GM18861 (cell line): Measurements from ENCODE around the gene CACNA1G.

Source experiments
- ATAC-seq: cut with Tn5 transposase; IDR thresholded peaks from one replicate; pipeline ENCODE4 v1.9.1; 2021; ENCODE audit not compliant: unreplicated experiment

CACNA1G gene

DNA sequence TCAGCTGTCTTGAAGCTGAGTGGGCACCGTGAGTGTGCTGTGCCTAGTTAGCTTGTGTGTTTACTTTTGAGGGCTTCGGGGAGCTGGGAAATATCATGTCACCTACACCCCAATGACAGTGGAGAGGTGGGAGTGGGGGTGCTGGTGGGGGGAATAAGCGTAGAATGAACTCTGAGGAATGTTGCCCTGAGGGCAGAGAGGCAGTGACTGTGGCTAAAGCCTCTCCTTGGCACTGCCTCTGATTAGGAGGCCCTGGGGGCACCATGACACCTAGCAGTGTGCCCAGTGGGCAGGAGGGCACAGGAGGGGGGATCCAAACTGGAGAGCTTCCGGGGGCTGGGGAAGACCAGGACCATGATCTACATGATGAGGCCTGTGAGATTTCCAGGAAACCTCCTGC is 24.8 kb downstream of the CACNA1G start:
- no peak for ATAC-seq

DNA sequence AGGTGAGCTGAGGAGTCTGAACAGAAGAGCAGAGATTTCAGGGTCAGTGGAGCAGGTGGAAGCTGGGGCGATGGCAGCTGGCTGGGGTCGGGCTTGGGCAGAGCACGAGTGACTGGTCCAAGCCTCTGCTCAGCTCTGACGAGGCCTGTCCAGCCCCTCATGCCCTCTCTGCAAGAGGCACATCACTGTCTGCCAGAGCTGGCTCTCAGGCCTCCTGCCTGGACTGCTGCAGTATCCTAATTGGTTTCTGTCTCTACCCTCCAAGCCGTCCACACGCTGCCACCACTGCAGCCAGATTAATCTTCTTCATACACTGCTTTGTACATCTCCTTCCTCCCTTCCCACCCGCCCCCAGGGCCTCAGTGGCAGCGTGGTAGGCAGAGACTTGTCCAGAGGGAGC is 25.4 kb downstream of the CACNA1G start:
- no peak for ATAC-seq

DNA sequence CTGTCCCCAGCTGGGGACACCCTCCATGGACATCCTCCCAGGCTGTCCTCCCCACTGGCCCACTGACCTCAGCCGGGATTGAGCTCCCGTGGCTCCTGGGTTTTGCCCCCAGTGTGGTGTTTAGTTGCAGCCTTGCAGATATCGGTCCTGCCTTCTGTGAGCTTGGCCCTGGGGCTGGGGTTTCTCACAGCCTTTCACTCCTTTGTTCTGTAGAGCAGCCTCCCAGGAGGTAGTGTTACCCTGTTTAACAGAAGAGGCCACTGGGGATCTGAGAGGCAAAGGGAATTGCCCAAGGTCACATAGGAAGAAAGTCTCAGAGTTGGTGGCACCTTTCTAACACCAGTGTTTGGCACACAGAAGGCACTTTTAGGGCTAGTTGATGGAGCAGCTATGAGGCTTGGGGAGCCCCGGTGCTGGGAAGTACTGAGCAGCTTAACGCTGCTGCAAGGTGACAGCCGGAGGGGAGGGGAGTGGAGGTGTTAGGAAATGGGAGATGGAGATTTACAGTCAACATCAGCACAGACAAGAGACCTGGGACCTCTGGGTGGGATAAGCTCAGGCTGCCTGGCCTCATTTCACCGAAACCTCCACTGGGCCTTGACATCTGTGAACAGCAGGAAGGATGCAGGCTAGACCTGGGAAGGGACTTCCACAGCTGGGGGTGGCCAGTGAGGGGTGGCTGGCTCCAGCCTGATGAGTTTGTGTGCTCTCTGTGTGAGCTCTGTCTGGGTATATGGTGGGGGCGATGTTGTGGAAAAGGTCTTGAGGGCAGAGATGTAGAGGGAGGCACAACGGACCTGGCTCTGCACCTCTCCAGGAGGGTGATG is 26.1 kb downstream of the CACNA1G start:
- ATAC-seq, result no peak

DNA sequence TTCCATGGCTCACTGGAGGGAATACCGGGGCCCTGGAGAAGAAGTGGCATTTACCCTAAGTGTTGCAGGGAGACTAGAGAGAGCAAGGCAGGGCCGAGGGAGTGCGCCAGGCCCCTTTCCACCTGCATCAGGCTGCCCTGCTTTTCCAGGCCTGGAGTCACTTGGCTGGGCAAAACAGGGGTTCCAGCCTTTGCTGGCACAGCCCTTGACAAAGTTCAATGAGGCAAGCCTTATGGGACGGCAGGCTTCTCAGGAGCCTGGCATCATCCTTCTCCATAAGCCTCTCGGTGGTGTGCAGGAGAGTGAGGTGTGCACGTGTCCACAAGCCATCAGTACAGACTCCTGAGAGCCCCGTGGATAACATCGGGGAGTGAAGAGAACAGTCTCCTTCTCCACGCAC is 27.1 kb downstream of the CACNA1G start:
- no peak for ATAC-seq

DNA sequence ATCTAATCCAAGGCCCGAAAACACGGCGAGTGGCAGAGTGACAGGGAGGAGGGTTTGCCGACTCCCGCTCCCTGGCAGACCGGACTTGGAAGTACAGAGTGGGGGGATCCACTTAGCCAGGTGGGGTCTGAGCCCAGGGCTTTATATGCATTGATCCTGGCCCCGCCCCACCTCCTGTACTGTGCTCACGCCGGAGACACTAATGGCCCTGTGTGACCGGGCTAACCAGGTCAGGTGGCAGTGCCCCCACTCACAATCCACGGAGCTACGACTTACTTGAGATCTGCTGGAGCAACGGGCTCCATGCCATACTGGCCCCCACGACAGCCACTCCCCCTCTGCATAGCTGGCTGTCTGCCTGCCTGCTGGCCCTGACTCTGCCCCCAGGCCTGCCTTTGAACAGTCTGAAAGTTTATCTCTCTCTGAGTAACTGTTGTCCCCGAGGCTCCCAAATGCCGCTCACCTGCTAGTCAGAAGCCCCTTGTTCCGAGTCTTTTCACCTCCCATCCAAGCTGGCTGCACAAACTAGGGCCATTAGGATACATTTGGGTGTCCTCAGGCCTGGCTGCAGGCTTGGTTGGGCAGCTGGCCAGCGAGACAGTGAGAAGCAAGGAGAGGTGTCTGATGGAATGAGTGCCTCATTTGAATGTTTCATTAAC is 28.0 kb downstream of the CACNA1G start:
- ATAC-seq, result no peak

DNA sequence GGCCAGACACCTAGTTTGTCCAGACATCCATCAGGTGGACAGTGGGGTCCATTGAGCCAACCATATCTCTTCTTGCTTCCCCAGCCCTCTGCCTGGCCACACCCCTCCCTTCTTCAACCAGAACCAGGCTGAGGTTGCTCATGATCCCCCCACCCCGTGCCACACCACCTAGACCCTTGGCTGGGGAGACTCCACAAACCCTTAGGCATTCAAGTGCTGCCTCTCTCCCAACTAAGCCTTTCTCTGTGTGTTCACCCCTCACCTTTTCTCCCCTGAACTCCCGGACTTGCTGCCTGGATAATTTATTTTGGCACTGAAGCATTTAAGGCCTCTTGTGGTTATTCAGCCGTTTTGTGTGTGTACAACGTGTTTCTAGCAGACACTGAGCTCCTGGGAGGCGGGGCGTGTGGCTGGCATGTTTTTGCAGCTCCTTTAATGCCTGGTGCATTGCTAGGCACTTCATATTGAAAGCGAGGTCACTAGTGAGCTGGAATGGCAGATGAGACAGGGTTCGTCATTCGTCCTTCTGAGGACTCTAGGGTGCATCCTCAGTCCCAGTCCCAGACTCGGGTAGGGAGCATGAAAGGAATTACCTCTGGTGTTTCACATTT is 28.7 kb downstream of the CACNA1G start:
- no peak for ATAC-seq

DNA sequence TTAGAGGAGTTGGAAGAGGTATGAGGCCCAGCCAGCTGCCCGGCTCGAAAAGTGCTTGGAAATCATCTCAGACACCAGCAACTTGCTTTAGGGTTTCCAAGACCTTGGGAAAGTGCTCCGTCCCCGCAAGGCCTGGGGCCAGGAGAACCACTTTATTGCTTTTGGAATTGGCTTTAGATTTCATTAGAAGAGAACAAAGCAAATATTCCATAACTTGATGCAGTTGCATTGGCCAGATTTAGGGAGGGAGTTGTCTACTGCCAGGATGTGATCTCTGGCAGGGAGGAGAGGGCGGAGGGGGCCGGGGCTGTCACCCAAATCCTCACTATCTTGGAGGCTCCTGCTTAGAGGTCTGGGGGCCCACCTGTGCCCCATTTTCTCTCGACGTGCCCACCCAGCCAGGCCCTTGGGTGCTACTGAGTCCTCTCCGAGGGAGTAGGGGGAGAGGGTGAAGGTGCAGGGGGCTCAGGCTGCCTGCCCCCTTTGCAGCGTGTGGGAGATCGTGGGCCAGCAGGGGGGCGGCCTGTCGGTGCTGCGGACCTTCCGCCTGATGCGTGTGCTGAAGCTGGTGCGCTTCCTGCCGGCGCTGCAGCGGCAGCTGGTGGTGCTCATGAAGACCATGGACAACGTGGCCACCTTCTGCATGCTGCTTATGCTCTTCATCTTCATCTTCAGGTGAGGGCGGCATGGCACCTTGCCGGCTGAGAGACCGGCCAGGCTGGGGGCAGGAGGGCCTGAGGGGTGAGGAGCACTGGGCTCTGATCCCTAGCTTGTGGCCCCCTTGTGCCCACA is 30.6 kb downstream of the CACNA1G start:
- ATAC-seq, result no peak

DNA sequence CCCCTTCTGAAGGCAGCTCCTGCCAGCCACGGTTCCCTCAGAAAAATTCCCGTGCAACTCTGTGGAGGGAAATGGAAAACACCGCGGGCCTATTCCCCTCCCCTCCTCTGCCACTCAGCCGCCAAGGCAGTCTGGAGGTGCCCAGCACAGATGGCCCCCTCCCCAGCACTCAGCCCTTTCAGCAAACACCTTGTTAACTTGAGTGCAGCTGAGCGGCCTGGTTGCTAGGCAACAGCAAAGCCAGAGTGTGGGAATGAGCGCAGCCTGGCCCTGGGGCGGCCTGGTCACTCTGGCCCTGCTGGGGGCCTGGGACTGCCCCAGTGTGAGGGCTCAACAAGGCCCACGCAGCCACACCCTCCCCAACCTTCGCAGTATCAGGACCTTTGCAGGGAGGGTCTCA is 32.8 kb downstream of the CACNA1G start:
- ATAC-seq, result no peak

DNA sequence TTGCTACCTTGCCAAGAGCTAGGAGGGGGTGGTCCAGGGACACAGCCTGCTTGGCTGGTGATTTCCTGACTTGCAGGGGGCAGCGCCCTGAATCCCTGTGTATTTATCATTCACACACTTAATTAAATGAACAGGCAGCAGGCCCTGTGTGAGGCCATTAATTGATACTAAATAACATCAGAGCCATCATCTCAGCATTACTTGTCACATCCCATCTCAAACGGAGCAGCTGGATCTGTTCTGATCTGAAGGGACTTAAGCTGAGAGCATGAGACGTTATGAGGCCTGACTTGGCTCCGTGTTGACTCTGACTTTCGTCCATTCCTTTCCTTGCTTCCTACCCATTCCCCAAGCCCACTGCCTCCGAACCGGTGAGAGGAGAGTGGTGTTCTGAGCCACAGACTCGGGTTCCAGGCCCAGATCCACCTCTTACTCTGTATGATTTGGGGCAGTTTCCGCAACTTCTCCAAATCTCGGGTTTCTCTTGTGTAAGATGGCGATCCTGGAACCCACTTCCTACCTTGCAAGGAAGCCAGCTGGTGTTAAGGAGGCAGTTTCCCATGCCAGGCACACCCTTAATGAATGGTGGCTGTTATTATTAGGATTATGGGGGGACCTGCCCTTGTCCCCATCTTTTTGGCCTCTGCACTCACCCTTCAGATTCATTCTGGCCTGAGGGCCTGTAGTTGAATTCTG is 33.8 kb downstream of the CACNA1G start:
- no peak for ATAC-seq

DNA sequence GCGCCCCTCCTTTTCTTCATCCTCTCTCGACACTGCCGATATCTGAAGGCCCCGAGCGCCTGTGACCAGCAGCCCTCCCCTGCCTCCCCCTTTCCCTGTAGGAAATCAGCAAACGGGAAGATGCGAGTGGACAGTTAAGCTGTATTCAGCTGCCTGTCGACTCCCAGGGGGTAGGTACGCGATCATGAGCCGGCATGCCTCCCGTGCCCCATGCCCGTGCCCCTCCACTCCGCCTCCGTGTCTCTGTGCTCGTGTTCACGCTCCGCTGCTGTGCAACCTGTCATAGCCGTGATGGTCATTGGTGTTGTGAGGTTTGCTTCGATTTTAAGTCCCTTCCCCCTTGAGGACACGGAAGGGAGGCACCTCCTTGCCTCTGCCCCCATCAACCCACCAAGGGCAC is 34.4 kb downstream of the CACNA1G start:
- ATAC-seq, result no peak

DNA sequence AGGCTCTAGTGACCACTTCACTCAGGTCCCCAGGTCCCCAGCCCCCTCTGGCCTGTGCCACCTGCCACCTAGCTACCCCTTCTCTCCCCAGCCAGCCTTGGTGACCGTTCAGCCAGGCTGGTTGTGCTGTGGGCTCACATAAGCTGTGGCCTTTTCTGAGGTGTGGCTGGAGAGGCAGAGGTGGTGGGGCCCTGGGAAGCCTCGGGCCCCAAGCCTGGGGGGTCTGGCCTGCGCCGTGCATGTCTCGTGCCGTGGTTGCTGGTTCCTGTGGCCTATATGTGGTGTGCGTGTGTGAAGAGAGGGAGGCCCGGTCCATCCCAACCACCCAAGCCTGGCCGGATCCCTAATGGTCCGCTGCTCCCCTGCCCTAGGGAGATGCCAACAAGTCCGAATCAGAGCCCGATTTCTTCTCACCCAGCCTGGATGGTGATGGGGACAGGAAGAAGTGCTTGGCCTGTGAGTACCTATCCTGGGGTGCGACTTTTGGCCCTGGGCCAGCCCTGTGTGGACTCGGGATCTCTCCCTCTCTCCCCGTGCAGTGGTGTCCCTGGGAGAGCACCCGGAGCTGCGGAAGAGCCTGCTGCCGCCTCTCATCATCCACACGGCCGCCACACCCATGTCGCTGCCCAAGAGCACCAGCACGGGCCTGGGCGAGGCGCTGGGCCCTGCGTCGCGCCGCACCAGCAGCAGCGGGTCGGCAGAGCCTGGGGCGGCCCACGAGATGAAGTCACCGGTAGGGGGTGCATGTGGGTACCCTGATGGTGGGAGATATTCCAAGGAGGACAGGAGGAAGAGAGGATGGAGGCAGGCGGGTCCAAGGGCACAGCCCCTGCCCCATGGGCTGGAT is 35.9 kb downstream of the CACNA1G start:
- ATAC-seq, result no peak

DNA sequence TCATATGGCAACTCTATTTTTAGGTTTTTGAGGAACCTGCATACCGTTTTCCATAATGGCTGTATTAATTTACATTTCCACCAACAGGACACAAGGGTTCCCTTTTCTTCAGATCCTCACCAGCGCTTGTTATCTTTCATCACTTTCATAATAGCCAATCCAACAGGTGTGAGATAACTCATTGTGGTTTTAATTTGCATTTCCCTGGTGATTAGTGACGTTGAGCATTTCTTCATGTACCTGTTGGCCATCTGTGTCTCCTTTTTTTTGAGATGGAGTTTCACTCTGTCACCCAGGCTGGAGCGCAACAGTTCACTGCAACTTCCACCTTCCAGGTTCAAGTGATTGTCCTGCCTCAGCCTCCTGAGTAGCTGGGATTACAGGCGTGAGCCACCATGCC is 38.0 kb downstream of the CACNA1G start:
- ATAC-seq, result no peak

DNA sequence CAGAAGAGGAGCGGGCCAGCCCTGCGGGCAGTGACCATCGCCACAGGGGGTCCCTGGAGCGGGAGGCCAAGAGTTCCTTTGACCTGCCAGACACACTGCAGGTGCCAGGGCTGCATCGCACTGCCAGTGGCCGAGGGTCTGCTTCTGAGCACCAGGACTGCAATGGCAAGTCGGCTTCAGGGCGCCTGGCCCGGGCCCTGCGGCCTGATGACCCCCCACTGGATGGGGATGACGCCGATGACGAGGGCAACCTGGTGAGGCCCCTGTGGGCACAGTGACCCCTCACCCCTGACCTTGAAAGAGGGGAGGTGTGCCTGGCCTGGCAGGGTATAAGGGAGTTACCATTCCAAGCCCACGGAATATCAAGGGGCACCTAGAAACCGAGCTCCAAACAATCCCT is 39.1 kb downstream of the CACNA1G start:
- no peak for ATAC-seq

DNA sequence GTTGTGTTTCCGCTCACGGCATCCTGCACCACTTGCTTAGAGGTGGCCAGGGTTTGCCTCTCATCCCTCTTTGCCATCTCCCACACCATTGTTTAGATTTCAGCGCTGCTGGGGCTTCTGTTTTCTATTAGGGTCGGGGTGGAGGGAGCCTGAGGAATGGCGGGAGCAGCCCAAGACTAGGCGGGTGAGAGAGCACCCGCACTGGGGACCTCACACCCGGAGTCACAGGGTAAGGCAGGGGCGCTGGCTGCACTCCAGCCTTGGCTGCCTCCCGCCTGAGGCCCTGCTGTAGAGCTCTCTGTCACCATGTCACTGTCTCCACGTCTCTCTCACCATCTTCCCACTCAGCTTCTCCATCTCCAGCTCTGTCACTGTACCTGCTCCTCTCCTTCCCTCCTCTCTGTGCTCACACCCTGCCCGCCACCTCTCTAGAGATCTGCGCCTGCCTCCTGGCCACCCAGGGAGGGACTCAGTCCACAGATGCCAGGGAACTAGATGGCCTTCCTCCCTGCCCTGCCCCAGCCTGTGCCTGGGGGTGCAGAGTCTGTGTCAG is 41.4 kb downstream of the CACNA1G start:
- no peak for ATAC-seq

DNA sequence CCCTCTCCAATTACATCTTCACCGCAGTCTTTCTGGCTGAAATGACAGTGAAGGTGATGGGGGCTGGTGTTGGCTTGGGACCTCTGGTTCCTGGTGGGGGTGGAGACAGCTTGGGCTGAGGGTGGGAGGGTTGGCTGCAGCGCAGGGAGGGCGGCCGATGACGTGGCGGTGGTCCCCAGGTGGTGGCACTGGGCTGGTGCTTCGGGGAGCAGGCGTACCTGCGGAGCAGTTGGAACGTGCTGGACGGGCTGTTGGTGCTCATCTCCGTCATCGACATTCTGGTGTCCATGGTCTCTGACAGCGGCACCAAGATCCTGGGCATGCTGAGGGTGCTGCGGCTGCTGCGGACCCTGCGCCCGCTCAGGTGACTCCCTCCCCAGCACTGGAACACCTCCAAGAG is 42.3 kb downstream of the CACNA1G start:
- no peak for ATAC-seq

DNA sequence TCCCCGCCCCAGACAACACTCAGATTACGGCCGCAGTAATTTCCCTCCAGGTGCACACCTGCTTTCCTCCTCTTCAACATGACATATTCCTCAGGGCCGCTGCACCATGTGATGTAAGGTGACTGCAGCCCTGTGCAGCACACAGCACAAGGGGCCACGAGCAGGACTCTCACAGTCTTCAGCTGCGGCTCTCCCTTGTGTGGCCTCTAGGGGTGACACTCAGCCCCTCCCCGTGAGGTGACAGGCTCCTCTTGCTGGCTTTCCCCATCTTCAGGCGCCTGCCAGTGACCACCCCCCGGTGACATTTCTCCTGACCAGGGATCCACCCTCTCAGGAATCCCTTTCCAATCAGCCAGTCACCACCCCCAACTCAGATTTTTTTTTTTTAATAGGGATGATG is 42.8 kb downstream of the CACNA1G start:
- no peak for ATAC-seq

DNA sequence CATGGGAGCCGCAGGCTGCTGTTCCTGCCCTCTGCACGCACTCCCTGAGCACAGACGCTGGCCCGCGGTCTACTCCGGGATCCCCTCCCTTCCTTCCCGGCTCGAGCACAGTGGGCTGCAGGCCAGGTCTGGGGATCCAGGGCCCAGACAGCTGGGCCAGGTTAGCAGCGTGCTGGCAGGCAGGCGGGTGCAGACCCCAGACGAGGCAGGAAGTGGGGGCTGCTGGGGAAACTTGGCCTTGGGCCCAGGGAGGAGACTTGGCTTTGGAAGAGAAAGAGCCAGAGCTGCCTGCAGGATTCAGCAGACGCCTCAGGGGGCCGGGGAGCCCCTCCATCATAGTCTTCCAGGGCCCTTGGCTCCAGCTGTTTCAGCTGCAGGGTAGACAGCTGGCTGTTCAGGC is 44.0 kb downstream of the CACNA1G start:
- ATAC-seq, result no peak

DNA sequence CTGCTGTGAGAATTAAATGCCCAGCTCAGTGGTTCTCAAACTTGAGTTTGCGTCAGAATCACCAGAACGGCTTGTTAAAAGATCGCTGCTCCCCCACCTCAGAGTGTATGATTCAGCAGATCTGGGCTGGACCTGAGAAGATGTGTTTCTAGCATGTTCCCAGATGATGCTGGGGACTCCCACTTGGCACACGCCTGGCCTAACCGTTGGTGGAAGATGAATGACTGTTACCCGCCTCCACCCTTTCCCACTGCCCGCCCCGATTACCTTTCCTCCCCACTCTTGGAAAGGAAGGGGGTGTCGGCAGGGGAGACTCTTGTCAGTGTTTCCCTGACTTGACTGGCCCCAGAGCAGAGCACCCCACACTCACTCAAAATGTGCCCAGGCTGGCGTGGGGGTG is 44.9 kb downstream of the CACNA1G start:
- ATAC-seq, result no peak

DNA sequence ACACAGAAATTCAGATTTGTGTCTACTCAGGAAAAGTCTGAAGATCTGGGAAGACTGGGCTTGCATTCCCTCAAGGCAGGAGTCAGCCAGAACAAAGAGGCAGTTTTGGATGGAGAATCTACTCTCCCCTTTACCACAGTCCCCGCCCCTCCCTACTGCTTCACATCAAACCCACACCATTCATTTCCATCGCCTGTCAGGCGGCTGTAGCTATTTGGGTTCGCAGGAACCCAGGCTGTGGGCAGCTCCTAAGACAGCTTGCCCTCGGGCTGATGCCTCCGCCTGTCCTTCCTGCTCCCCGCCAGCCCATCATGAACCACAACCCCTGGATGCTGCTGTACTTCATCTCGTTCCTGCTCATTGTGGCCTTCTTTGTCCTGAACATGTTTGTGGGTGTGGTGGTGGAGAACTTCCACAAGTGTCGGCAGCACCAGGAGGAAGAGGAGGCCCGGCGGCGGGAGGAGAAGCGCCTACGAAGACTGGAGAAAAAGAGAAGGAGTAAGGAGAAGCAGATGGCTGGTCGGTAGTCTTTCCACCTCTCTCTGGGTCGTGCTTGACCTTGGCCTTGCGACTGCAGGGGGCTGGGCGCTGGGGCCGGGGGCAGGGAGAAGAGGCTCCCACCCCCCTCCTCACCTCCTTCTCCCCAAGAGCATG is 47.1 kb downstream of the CACNA1G start:
- no peak for ATAC-seq
